HEK293 (cell line): ENCODE data around the gene SIX3.

Experiments used
- CTCF ChIA-PET: fragments of 350-600 bp; formaldehyde crosslinking; extraction: SDS; loops from one replicate; lab custom pipeline; 2021; ENCODE audit warnings: antibody characterized with exemption; lab: Yijun Ruan, JAX
- POLR2A ChIA-PET: fragments of 300-600 bp; formaldehyde crosslinking; extraction: SDS; loops from one replicate; lab custom pipeline; 2020; ENCODE audit warnings: antibody characterized with exemption, inconsistent platforms; lab: Yijun Ruan, JAX
- H3K27ac ChIP-seq: fragments of 200-500 bp; sonication (Bioruptor generic); 2 replicates; pipeline ENCODE4 v1.5.1; 2014; ENCODE audit warnings: low read depth, low read length, control low read depth, inconsistent platforms; ENCODE audit errors: extremely low read depth
- H3K36me3 ChIP-seq, 2 experiments: fragments of 200-500 bp in 1 of 2; sonication (Bioruptor generic) in 1 of 2; 1 replicate in 1 of 2; 2 replicates in 1 of 2; pipeline ENCODE4 v1.5.1; 2014 to 2017; ENCODE audit warnings: inconsistent platforms in 2 of 2, low read length in 2 of 2; ENCODE audit not compliant: control insufficient read depth in 2 of 2, insufficient read depth in 1 of 2
- H3K4me1 ChIP-seq: fragments of 200-500 bp; sonication (Bioruptor generic); 2 replicates; pipeline ENCODE4 v1.5.1; 2014; ENCODE audit warnings: mild to moderate bottlenecking, low read length, inconsistent platforms; ENCODE audit not compliant: control insufficient read depth, insufficient read depth
- H3K4me3 ChIP-seq: 2 replicates; pipeline ENCODE4 v1.5.1; 2011; ENCODE audit warnings: low read depth, mild to moderate bottlenecking, control low read depth, low read length, moderate library complexity
- H3K9me3 ChIP-seq: fragments of 200-500 bp; sonication (Bioruptor generic); 2 replicates; pipeline ENCODE4 v1.5.1; 2014; ENCODE audit warnings: low read depth, low read length, inconsistent platforms; ENCODE audit not compliant: control insufficient read depth, insufficient read depth
- BCL6B ChIP-seq: fragments of 450-650 bp; formaldehyde crosslinking; IDR thresholded peaks from 2 replicates; pipeline ENCODE4 v1.5.1; 2017; ENCODE audit warnings: missing biosample characterization, missing genetic modification characterization
- EGR2 ChIP-seq: fragments of 450-650 bp; formaldehyde crosslinking; IDR thresholded peaks from 2 replicates; pipeline ENCODE4 v1.5.1; 2016; ENCODE audit warnings: low read depth, missing biosample characterization, missing genetic modification characterization
- GFI1B ChIP-seq: fragments of 450-650 bp; formaldehyde crosslinking; IDR thresholded peaks from 2 replicates; pipeline ENCODE4 v1.5.1; 2016; ENCODE audit warnings: missing biosample characterization, missing genetic modification characterization
- PBX3 ChIP-seq: sonication (generic); formaldehyde crosslinking; IDR thresholded peaks from 2 replicates; pipeline ENCODE4 v1.8.1; 2022; ENCODE audit warnings: mild to moderate bottlenecking, moderate library complexity, missing genetic modification reagents
- PRDM4 ChIP-seq: fragments of 450-650 bp; formaldehyde crosslinking; IDR thresholded peaks from 2 replicates; pipeline ENCODE4 v1.5.1; 2017; ENCODE audit warnings: missing biosample characterization, missing genetic modification characterization
- ZFP69B ChIP-seq: fragments of 450-650 bp; formaldehyde crosslinking; IDR thresholded peaks from 2 replicates; pipeline ENCODE4 v1.5.1; 2016; ENCODE audit warnings: missing biosample characterization, missing genetic modification characterization
- ZNF112 ChIP-seq: fragments of 450-650 bp; formaldehyde crosslinking; IDR thresholded peaks from 2 replicates; pipeline ENCODE4 v1.5.0; 2017; ENCODE audit warnings: missing biosample characterization, missing genetic modification characterization
- ZNF132 ChIP-seq: fragments of 450-650 bp; formaldehyde crosslinking; IDR thresholded peaks from 2 replicates; pipeline ENCODE4 v1.5.1; 2017; ENCODE audit warnings: missing biosample characterization, missing genetic modification characterization, borderline replicate concordance
- ZNF155 ChIP-seq: fragments of 450-650 bp; formaldehyde crosslinking; IDR thresholded peaks from 2 replicates; pipeline ENCODE4 v1.5.1; 2016; ENCODE audit warnings: missing biosample characterization, missing genetic modification characterization
- ZNF157 ChIP-seq: fragments of 450-650 bp; formaldehyde crosslinking; IDR thresholded peaks from 2 replicates; pipeline ENCODE4 v1.5.1; 2016; ENCODE audit warnings: missing biosample characterization, missing genetic modification characterization
- ZNF404 ChIP-seq: fragments of 450-650 bp; formaldehyde crosslinking; IDR thresholded peaks from 2 replicates; pipeline ENCODE4 v1.5.1; 2017; ENCODE audit warnings: missing biosample characterization, missing genetic modification characterization
- ZNF521 ChIP-seq: fragments of 450-650 bp; formaldehyde crosslinking; IDR thresholded peaks from 2 replicates; pipeline ENCODE4 v1.5.1; 2017; ENCODE audit warnings: missing biosample characterization, mild to moderate bottlenecking, missing genetic modification characterization
- ZNF548 ChIP-seq: fragments of 450-650 bp; formaldehyde crosslinking; IDR thresholded peaks from 2 replicates; pipeline ENCODE4 v1.5.1; 2016; ENCODE audit warnings: missing biosample characterization, missing genetic modification characterization
- ZNF549 ChIP-seq: fragments of 450-650 bp; IDR thresholded peaks from 2 replicates; pipeline ENCODE4 v1.5.1; 2018; ENCODE audit warnings: missing biosample characterization, missing genetic modification characterization, mild to moderate bottlenecking, inconsistent platforms, moderate library complexity
- ZNF621 ChIP-seq: fragments of 450-650 bp; formaldehyde crosslinking; IDR thresholded peaks from 2 replicates; pipeline ENCODE4 v1.5.1; 2017; ENCODE audit warnings: missing biosample characterization, missing genetic modification characterization
- ZNF660 ChIP-seq: fragments of 450-650 bp; IDR thresholded peaks from 2 replicates; pipeline ENCODE4 v1.5.1; 2018; ENCODE audit warnings: missing biosample characterization, mild to moderate bottlenecking, missing genetic modification characterization
- ZNF670 ChIP-seq: fragments of 450-650 bp; formaldehyde crosslinking; IDR thresholded peaks from 2 replicates; pipeline ENCODE4 v1.5.1; 2016; ENCODE audit warnings: missing biosample characterization, missing genetic modification characterization, low read depth
- ZNF830 ChIP-seq: fragments of 450-650 bp; IDR thresholded peaks from 2 replicates; pipeline ENCODE4 v1.5.0; 2018; ENCODE audit warnings: missing biosample characterization, missing genetic modification characterization, low read depth, mild to moderate bottlenecking, moderate library complexity
- TF ChIP-seq, protein P1 (sequence below): fragments of 450-650 bp; formaldehyde crosslinking; IDR thresholded peaks from 2 replicates; pipeline ENCODE4 v1.5.1; 2016; ENCODE audit warnings: missing biosample characterization, missing genetic modification characterization
- TF ChIP-seq, protein P2 (sequence below): fragments of 450-650 bp; formaldehyde crosslinking; IDR thresholded peaks from 2 replicates; pipeline ENCODE4 v1.5.1; 2016; ENCODE audit warnings: missing biosample characterization, missing genetic modification characterization, low read depth
- TF ChIP-seq, protein P3 (sequence below): fragments of 450-650 bp; formaldehyde crosslinking; optimal IDR thresholded peaks from 2 replicates; pipeline ENCODE3; 2016; ENCODE audit warnings: missing biosample characterization, mild to moderate bottlenecking, missing genetic modification characterization

SIX3 gene

DNA sequence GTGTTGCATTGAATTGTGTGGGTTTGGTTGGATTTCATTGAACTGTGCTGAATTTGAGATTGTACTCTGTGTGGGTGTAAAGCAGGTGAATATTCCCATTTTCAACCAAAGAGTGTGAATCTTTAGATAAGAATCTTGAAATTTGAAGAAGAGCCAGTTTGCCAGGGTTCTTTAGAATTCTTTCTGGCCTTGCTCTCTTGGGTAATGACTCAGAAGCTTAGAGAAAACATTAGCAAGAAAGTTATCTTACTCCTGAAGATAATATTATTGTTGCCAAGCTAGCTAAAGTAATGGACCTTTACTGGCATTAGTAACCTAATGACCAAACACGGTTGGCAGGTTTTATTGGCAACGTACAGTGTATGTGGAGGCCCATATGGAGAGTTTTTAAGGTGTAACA lies 46.4 kb upstream of the SIX3 start (continued):
- TF ChIP-seq ZNF132 (tag by site-specific recombination) (no peak), ZFP69B (no peak), ZNF830 (tag by site-specific recombination) (no peak), ZNF670 (tag by site-specific recombination) (no peak), PRDM4 (tag by site-specific recombination) (no peak), PBX3 (CRISPR knock-in tag) (no peak), ZNF621 (tag by site-specific recombination) (no peak), ZNF404 (tag by site-specific recombination) (no peak), EGR2 (tag by site-specific recombination) (no peak), GFI1B (tag by site-specific recombination) (no peak)
- TF ChIP-seq, protein P1, sequence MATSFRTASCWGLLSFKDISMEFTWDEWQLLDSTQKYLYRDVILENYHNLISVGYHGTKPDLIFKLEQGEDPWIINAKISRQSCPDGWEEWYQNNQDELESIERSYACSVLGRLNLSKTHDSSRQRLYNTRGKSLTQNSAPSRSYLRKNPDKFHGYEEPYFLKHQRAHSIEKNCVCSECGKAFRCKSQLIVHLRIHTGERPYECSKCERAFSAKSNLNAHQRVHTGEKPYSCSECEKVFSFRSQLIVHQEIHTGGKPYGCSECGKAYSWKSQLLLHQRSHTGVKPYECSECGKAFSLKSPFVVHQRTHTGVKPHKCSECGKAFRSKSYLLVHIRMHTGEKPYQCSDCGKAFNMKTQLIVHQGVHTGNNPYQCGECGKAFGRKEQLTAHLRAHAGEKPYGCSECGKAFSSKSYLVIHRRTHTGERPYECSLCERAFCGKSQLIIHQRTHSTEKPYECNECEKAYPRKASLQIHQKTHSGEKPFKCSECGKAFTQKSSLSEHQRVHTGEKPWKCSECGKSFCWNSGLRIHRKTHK (tag by site-specific recombination), result no peak
- TF ChIP-seq, protein P2, sequence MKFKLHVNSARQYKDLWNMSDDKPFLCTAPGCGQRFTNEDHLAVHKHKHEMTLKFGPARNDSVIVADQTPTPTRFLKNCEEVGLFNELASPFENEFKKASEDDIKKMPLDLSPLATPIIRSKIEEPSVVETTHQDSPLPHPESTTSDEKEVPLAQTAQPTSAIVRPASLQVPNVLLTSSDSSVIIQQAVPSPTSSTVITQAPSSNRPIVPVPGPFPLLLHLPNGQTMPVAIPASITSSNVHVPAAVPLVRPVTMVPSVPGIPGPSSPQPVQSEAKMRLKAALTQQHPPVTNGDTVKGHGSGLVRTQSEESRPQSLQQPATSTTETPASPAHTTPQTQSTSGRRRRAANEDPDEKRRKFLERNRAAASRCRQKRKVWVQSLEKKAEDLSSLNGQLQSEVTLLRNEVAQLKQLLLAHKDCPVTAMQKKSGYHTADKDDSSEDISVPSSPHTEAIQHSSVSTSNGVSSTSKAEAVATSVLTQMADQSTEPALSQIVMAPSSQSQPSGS (tag by site-specific recombination), result no peak
- TF ChIP-seq, all 188 proteins: peak for 0

- Histone ChIP-seq H3K27ac (no peak overlapping the region), H3K4me1 (no peaks in the 10 kb centered on the region), H3K9me3 (no peaks in the 10 kb centered on the region), H3K4me3 (no peak overlapping the region), H3K36me3 (no peaks in the 10 kb centered on the region)
- POLR2A ChIA-PET, result no interaction called here
- CTCF ChIA-PET, result interaction anchor here (0.7 to 1.6 kb wide), 3 partner anchors 58 to 241 kb away, joined by 3 to 9 read pairs (median 5); no protein-coding TSS in a partner anchor
- TF ChIP-seq ZNF549 (tag by site-specific recombination), result no peak
- TF ChIP-seq ZNF548 (tag by site-specific recombination), result no peak
Observed at GRCh38 chr2:44897406-44897805, 44.1 kb upstream of the SIX3 start.

DNA sequence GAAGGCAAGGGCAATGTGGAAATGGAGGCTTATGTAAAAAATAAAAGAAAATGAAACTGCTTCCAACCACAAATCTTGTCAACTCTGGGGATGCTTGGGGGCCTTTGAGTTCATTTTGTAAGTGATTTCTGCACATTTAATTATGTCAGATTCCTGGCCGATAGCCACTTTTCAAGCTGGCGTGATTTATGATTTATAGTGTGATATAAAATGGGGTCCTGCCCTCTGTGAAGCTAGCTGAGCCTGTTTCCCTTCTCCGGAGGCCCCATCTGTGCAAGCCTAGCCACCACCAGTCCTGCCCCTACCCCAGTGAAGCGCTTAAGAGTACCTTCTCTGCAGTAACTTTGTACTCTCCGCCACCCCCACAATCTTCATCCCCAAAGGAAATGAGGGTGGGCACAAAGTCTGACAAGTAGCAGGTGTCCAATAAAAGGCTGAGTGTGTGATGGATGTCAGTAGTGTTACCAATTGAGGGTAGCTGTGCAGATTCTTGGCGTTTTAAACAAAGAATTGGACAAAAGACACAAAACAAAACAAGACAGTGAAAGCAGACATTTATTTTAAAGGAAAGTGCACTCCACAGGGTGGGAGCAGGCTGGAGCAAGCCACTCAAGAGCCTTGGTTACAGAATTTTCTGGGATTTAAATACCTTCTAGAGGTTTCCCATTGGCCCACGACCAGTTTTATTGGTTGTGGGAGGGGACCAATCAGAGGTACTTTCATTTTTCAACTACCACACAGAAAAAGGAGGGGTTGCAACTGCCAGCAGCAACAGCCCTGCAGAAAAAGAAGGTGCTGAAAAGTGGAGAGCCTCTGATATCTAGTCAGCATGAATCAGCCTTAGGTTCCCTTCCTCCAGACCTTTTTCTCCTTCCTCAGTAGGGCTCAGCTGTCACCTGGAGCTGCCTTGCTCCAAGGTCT lies 39.0 kb upstream of the SIX3 start:
- CTCF ChIA-PET, result no interaction called here
- Histone ChIP-seq H3K4me3 (no peak overlapping the region), H3K36me3 (no peaks in the 10 kb centered on the region), H3K27ac (no peak overlapping the region), H3K9me3 (no peaks in the 10 kb centered on the region), H3K4me1 (no peaks in the 10 kb centered on the region)
- TF ChIP-seq ZNF155 (tag by site-specific recombination), result no peak
- TF ChIP-seq, protein P3, sequence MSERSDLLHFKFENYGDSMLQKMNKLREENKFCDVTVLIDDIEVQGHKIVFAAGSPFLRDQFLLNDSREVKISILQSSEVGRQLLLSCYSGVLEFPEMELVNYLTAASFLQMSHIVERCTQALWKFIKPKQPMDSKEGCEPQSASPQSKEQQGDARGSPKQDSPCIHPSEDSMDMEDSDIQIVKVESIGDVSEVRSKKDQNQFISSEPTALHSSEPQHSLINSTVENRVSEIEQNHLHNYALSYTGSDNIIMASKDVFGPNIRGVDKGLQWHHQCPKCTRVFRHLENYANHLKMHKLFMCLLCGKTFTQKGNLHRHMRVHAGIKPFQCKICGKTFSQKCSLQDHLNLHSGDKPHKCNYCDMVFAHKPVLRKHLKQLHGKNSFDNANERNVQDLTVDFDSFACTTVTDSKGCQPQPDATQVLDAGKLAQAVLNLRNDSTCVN (tag by site-specific recombination), result no peak
- no peak for TF ChIP-seq BCL6B
- no peak for TF ChIP-seq ZNF157 (tag by site-specific recombination)
- TF ChIP-seq ZNF660 (tag by site-specific recombination), result no peak
- no peak for TF ChIP-seq ZNF112 (tag by site-specific recombination)
- TF ChIP-seq ZNF521, result no peak
- POLR2A ChIA-PET, result no interaction called here
